NCI-H748 treated with DMSO at 0.1 percent for 48 hours (cell line): ENCODE results near the gene GSTM5.
"Not testable (repeated sequence)": the region's sequence is repeated elsewhere in the genome, so short reads cannot be mapped to it uniquely, and the experiment has no call there.

Experiments
- DNase-seq: peaks from one replicate; lab custom pipeline; 2025; lab: John Stamatoyannopoulos, UW

The GSTM5 gene

DNA sequence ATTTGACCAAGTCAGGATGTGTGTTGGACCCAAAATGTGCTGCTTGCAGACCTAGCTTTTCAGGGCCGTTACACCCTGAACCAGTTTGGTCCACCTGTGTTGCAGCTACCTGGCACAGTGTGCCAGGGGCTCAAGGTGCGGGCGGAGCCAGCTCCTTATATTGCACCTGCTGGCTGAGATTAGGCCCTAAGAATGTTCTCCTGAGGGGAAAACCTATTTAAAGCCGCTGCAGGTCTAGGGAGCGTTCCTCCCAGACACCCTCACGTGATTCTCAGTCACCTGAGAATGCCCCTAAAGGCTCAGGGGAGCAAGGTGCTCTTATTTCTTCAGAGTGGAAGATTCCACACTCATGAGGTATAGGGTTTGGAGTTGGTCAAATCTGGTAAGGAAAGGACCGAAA, 16.8 kb downstream of the GSTM5 start:
- no peak for DNase-seq

DNA sequence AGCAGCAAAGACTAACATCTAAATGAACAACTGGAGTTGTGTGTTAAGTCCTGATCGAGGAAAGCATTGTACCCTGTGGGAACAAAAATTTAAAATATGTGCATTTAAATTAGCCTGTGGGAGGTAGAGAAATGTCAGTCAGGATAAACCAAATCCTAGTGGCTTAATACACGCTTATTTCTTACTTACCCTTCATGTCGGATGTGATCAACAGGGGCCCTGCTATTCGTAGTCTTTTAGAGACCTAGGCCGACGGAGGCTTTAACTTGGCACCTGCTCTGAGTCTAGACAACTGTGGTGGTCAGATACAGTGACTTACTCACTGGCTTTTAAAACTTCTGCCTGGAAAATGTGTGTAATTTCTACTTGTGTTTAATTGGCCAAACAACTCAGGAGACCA, 18.6 kb downstream of the GSTM5 start:
- DNase-seq = no peak

DNA sequence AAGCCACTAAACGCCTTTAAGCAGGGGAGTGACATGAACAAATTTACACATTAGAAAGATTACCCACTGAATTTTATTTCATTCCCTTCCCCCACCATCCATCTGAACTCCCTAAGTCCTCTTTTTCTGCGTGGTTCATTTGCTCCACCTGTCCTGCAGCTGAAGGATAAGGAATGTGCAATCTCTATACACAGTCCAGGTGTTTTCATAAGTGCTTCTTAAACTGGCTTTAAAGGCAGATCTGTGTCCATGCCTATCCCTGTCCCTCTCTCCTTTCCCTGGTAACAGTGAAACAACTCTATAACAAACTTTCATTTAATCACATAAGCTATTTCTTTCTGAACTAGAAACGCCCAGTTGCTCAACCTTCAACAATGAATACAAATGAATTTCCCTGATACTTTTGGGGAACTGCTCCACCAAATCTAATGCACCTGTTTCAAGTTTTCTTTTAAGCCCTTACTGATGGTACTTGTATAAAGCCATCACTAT, 20.4 kb downstream of the GSTM5 start:
- DNase-seq = no peak

DNA sequence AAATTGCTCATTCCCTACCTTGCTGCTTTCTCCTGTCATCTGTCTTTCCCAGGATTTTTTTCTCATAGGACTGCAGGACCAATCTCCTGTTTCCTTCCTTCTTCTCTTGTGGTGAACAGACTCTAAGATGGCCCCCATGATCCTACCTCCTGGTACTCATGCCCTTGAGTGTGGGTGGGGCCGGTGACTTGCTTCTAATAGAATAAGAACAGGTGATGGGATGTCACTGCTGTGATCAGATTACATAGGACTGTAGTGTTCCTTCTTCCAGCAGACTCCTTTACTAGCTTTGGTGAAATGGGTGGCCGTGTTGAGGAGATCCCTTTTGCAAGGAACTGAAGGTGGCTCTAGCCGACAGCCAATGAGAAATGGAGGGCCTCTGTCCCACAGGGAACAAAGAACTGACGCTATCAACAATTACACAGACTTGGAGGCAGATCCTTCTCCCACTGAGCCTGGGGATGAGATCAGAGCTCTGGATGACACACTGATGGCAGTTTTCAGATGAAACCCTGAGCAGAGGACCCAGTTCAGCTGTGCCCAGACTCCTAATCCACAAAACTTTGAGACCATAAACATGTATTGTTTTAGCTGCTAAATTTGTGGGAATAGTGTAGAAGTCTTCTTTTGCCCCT, 21.3 kb downstream of the GSTM5 start:
- DNase-seq = no peak

DNA sequence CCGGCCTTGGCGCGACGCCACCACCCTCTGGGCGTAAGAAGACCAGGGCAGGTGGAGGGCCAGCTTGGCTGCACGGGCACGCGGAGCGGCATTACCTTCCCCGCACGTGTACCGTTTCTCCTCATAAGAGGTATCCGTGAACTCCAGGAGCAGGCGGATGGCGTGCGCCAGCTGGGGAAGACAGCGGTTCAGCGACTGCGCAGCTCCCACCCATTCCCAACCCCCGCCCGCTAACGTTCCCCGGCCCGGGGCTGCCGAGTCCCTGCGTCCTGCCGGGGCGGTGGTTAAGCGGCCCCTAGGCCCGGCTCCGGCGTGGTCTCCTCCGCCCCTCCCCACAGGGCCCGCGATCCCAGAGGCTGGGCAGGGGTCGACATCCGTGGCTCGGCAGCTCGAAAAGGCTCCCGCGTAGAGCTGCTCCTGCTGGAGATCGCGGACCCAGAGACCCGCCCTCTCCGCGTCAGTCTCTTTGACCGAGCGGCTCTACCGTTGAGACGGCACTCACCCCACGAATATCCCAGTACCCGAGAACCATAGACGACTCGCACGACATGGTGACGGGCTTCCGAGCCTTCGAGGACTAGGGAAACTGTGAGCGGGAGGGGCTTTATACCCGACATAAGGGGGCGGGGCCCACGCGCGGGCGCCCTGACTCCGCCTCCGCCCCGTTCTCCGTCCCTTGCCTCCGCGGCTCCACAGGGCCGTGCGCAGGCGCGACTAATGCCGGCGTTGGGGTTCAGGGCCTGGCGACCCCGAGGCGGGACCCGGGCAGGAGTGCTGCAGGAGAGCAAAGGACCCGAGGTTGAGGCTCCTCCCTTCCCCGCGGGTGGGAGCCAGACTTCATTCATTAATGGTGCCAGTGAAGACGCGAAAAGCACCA, 27.9 kb downstream of the GSTM5 start:
- DNase-seq = peak; percentile 52

DNA sequence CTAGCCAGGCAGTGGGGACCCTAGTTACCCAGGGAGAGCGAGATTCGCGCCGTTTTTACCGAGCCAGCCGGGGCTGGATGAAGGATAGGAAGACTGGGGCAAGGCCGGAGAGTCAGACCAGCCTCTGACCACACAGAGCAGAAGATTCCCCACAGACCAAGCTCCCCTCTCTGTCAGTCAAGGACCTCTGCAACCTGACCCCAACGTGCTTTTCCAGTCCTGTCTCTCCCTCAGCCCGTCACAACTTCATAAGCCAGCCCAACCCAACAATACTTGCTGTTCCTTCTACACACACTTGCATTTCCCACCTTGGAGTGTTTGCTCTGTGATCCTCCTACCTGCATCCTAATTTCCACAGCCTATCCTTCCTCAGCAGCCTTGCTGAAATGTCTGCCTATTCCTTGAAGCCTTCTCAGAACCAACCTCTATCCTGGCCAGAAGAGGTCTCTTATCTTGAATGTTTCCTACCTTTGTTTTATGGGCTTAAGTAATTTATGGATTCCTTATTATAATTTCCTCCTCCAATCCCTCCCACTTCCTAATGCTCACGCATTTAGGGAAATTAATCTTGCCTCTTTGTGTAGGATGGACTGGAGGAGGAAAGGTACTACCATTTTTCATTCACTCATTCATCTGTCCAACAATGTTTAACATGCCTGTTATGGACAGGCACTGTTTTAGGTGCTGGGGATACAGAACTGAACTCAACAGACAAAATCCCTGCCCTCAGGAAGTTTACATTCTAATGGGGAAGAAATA, 28.7 kb downstream of the GSTM5 start, which contains the start of gene GSTM3:
Gene GSTM3, minus strand, starts transcription at position 424 of the 759 bp plus-strand sequence. CDS start 751 bp downstream, outside the sequence.
- DNase-seq = no peak

DNA sequence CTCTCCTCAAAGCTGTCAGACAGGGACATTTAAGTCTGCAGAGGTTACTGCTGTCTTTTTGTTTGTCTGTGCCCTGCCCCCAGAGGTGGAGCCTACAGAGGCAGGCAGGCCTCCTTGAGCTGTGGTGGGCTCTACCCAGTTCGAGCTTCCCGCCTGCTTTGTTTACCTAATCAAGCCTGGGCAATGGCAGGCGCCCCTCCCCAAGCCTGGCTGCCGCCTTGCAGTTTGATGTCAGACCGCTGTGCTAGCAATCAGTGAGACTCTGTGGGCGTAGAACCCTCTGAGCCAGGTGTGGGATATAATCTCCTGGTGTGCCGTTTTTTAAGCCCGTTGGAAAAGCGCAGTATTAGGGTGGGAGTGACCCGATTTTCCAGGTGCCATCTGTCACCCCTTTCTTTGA, 36.3 kb downstream of the GSTM5 start:
- not testable (repeated sequence) for DNase-seq

DNA sequence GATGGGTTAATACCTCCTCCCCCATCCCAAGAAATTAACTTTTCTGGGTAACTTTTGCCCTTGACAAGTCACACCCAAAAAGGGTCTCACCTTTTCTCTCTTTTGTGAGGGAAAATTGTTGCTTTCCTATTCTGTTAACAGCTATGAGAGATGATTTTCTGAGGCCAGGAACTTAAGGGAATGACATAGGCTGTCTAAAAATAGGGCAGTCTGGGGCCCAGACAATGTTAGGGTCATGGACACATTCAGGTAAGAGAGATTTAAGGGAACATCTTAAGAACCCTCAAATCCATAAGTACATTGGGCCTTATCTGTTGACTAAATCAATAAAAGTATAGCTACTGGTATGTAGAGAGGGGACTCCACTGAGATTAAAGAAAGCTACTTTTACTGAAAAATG, 37.2 kb downstream of the GSTM5 start:
- DNase-seq = no peak

DNA sequence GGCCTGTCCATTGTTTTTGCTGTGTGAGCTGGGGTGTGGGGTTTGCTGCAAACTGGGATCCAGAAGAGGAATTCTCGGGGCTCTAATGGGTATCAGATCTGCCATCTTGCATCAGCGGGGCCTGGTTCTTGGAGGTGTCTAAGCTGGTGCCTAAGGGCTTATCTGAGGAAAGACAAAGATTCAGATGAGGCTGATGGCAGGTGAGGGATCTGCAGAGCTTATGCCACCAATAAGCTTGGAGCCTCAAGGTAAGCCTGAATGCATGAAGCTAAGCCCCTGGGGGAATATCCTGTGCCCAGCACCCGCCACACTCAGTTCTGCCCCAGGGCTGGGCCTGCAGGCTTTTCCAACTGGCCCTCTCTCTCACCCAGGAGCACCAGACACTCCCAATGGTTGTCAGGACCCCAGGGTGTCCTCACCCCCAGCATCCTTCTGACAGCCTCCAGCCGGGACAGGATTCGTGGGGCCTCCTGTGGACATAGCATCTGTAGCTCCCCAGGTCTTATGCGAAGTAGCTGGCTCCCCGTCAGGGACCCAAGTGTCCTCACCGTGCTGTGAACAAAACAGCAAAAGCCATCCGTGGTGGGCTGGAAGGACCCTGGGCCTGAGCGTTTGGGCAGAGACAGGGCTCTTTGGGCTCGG, 38.3 kb downstream of the GSTM5 start:
- DNase-seq = no peak

DNA sequence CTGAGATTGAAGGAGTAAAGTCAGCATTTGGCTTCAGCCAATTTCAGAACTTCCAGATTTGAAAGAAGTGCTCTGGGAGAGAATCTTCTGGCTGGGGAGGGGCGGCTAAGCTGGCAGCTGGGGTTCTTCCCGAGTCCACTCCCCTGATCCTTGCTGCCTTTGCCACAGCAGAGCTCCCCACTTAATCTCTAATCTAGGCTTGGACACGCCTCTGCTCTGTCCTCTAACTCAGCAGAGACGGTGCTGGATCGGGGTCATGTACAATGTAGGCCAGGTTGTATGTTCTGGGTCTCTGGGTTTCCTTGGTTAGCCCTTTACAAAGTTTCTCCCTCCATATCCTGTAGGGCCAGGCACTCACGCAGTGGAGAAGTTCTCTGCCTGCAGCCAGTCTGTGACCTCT, 38.9 kb downstream of the GSTM5 start:
- no peak for DNase-seq

DNA sequence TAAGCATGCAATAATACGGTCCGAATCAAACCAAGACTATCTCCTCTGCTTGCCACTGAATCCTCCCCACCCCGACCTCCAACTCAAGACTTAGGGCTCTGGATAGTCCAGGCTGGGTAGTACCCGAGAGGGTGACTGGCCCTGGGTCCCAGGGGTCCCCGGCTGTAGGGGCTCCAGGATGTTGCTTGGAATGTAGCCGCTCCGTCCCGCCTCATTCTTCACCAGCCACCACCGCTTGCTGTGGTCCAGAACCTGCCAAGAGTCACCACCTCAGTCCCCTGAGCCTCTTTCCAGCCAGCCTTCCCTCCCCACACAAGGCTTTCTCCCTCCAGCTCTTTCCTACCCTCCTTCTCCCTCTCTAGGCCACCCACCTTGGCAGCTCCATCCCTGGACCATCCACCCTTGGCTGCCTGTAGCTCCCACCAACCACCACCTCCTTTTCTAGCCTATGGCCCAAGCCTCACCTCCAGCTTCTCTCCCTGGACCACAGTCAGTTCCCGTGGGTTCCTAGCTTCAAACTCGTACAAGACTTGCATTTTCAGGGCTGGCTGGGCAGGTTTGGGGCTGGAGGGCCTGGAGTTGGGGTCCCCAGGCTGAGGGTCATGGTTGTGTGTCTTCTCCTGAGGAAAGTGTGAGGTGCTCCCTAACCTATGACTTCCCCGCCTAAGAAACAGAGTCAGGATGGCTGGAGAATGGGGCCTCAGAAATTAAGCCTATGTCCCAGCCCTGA, 39.6 kb downstream of the GSTM5 start:
- DNase-seq = no peak

DNA sequence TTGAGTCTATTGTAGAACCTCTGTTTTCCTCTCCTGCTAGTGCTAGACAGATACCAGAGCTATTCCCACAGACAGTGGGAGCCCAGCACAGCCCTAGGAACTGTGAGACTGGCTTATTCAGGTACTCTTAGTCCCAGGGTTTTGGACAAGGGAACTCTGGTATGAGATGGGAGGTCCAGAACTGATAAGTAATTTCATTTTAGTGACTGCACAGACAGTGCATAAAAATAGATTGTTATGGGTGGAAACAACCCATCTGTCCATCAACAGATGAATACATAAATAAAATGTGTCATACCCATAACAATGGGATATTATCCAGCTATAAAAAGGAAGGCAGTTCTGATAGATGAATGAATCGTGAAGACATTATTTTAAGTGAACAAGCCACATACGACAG, 42.7 kb downstream of the GSTM5 start:
- DNase-seq = no peak

DNA sequence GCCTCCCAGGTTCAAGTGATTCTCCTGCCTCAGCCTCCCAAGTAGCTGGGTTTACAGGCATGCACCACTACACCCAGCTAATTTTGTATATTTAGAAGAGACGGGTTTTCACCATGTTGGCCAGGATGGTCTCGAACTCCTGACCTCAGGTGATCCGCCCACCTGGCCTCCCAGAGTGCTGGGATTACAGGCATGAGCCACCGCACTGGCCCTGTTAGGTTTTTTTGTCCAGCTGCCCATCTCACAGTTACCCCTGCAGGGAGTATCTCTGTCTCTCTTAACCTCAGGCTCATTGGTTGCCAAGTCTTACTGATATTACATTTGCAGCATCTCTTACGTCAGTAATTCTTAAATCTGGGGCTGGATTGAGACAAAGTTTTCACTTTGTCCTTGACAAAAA, 44.3 kb downstream of the GSTM5 start:
- not testable (repeated sequence) for DNase-seq

DNA sequence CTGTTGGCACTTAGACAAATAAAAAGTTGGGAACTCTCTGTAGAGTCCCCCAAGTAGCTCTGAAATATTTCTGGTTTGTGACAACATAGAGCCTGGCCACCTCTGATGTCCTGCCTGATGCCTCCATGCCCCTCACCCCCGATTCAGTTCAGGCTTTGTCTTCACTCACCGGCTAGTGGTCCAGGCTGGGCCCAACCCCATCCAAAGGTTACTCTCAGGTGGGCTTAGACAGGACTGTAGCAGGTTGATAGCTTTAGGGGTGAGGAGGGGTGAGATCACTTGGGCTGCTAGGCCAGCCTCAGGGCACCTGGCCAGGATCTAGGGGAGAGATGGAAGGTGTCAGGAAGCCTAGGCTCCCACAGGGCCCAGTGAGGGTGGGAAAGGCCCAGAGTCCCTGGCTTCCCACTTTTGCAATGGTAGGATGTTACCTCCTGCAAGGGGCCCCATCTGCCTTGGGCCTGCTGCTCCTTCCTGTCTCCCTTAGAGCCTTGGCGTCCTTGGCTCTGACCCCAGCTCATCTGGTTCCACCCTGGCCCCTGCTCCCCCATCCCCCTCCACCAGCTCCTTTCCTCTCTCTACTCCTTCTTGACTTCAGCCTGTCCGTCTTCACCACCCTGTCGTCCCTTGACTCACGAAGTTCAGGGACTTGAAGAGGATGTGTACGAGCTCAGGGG, 44.9 kb downstream of the GSTM5 start:
- no peak for DNase-seq

DNA sequence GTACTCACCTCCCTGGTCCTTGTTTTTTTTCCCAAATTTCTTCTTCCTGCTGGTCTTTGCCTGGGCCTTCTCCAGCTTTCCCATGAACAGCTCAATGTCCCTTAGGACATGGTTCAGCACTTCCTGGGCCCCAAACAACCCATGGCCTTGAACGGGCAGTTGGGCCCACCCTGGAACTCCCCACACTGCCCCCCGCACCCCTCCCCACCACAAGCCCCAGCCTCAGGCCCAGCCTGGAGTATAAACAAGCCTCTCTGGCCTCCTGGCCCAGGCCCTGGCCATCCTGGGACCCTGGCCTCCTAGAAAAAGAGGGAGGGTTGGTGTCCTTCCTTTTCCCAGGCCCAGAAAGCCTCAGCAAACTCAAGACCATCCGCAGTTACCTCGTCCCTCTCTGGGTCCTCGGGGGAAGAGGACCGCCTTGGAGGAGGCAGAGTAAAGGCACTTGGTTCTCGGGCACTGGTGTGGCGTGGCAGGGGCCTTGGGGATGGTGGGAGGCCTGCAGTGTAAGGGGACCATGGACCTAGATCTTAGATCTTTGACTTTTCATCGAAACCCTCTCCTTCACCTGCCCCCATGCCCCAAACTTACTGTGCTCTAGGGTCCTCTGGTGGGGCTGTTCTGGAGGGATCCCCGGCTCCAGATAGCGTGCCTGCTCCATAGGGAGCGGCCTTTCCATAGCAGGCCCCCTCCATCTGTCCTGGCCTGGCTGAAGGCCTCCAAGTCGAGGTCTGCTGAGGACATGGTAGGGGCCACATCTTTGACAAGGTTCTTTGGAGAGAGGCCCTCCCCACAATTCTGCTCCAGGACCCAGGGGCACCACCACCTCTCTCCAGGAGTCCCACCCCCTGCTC, 46.1 kb downstream of the GSTM5 start:
- no peak for DNase-seq

DNA sequence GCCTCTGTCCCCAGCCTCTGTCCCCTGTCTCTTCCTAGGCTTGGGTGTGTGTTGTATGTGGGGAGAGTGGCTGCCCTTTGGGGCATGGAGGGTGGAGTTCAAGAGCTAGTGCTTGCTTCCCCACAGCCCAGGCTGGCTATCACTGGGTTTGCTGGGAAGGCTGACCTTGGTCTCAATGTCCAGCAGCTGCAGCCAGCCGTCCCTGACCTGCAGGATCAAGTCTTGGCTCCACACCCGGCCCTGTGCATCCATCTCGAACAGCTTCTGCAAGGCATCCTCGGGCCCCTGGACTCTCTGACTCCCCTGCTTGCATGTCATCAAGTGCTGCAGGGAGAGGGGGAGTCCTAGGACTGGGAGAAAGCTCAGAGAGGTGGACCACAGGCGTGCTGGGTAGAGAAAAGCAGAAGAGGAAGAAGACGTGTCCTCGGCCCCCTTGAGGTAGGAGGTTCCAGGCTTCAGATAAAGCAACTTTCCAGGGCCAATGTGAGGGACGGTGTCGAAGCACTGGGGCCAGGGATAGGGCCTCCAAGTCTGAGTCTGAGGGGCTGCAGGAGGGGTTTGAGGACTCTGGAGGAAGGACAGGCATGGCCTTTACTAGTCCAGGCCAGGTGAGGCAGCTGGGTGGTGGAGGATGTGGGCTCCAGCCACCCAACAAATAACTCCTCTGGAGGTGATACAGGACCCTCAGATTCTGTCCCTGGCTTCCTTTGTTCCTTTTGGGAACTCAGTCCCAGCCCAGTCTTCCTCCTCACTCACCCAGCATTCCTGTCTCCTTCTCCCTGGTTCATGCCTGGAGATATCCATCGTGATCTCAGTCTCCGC, 47.7 kb downstream of the GSTM5 start:
- DNase-seq = no peak

DNA sequence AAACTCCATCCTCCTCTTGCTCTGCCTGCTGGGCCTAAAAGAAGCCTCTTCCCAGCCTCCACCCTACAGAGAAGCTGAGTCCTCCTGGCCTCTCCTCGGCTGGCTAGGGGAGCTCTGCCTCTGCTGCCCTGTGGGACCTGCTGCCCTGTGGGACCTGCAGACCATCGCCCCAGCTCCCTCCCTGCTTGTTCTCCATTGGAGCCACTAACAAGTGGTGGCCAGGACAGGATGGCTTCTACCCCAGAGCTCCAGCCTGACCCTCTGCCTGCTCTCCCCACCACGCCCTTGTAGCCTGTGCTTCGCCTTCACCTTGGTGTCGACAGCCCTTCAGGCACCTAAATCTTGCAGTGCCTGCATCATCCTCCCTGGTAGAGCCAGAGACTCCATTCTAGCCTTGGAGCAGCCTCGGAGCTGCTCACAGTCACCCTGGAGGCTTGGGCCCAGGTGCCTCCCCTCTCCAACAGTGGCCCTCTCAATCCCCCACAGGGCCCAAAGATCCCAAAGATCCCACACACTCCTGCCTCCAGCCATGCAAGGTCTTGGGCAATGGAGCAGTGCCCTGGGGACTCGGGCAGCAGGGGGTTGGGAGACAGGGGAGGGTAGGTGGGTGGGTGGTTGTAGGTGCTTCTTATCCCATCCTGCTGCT, 48.7 kb downstream of the GSTM5 start:
- DNase-seq = no peak

DNA sequence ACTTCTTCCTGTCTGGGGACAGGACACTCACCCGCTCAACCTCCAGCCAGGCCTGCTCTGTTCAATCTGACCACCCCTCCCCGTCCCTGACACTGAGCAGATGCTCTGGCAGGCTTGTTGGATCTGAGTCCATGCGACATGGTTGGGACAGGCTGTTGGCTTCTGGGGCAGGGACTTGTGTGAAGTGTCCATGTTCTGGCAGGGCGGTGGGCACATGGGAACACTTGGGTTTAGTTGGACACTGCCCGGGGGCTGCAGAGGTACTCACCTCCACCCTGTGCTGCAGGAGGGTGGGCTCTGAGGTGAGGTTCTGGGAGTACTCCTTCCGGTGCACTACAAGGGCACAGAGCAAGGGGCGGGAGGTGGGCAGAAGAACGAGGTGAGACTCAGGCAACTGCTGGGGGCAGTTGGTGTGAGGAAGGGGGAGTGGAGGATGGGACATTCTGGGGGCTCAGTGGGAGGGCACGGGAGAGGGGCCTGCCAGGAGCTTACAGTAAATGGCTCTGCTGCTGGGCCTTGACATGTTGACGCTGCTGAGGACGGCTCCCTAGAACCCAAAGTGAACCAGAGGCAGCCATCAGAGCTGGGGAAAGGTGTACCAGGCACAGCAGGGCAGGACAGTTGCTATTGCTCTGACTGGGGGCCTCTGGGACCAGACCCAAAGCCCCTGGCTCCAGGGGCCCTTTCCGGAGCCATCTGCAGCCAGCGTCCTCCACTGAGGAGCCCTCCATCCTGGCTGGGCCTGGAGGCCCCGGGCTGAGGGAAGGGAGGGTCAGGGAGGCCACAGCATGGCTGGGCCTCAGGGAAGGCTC, 49.4 kb downstream of the GSTM5 start:
- no peak for DNase-seq
